ENCODE measurements around the gene CACNA1I. TPM values are rescaled to one million over a fixed set of nuclear protein-coding genes. Genes with fewer than 3 reads are reported as not detected.

The CACNA1I gene
- total RNA-seq, 1 donor from 2014 or later = 0.60 TPM

DNA sequence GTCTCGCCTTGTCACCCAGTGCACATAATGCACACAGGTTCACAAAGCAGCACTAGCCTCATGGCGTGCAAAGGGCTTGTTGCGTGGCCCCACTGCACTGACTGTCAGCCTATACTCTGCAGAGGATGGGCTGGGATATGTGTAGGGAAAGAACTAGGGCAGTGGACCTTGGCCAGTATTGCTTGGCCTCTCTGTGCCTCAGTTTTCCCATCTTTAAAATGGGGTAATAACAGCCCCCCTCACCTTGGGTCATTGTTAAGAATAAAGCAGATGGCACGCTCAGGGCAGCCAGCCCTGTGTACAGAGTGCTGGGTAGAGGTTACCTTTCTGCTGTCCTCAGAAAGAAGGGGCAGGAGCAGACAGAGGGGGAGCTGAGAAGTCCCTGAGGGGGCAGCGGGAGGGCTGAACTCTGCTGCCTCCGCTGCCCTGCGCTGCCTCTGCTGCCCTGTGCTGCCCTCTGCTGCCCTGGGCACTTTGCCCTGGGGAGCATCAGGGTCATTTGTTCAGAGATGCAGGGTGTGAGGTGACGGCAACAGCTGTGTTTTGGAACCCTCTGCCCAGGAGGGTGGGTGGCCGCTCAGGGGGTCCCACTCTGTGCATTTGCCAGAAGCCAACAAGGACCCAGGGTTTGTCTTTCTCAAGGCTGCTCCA, 71.2 kb downstream of the CACNA1I start:
- Mint-ChIP-seq H3K27ac (no peak overlapping the region), H3K4me3 (no peak overlapping the region), H3K4me1 (ENCODE audit: unreplicated experiment) (no peaks in the 10 kb centered on the region), H3K9me3 (peaks cover 5% of the 10 kb centered on the region), H3K27me3 (peaks cover 10% of the 10 kb centered on the region), H3K36me3 (no peaks in the 10 kb centered on the region)
- TF ChIP-seq, protein P1, sequence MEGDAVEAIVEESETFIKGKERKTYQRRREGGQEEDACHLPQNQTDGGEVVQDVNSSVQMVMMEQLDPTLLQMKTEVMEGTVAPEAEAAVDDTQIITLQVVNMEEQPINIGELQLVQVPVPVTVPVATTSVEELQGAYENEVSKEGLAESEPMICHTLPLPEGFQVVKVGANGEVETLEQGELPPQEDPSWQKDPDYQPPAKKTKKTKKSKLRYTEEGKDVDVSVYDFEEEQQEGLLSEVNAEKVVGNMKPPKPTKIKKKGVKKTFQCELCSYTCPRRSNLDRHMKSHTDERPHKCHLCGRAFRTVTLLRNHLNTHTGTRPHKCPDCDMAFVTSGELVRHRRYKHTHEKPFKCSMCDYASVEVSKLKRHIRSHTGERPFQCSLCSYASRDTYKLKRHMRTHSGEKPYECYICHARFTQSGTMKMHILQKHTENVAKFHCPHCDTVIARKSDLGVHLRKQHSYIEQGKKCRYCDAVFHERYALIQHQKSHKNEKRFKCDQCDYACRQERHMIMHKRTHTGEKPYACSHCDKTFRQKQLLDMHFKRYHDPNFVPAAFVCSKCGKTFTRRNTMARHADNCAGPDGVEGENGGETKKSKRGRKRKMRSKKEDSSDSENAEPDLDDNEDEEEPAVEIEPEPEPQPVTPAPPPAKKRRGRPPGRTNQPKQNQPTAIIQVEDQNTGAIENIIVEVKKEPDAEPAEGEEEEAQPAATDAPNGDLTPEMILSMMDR (conservative IDR thresholded peaks at IDR 0.05) = no peak
- no peak for DNase-seq (ENCODE audit: extremely low spot score, unreplicated experiment)

DNA sequence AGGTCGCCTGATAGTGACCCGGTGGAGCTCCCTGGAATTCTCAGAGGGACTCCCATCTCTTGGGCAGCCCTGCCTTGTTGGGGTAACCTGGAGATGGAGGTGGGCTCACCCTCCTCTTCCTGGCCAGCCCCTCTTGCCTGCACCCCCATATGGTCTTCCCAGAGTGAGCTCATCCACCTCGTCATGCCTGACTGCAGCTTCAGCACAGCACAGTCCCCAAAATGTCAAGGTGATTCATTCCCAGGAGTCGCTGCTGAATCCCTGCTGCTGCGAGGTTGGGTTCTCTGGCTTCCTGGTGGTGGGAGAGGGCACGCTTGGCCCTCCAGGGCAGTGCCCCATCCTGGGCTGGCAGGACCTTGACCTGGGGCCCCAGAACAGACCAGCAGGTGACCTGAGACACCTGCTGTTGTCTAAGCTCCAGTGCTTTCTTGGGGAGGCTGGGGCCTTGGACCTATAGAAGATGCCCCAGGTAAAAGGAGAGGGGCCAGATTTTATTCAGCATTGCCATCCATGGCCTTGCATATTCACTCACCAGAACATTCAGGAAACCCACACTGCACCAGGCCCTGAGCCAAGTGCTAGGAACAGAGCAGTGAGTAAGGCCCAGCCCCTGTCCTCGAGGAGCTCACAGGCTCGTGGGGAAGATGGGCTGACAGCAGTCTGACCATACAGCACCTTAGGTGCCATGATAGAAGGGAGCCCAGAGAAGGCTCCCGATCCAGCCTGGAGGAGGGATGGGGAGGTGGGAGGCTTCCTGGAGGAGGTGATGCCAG, 72.9 kb downstream of the CACNA1I start:
- TF ChIP-seq, protein P1 (conservative IDR thresholded peaks at IDR 0.05) = no peak
- H3K27ac Mint-ChIP-seq = no peak overlapping the region
- DNase-seq (ENCODE audit: extremely low spot score, unreplicated experiment) = no peak
- H3K36me3 Mint-ChIP-seq = no peaks in the 10 kb centered on the region
- H3K4me3 Mint-ChIP-seq = no peak overlapping the region
- H3K4me1 Mint-ChIP-seq (ENCODE audit: unreplicated experiment) = no peaks in the 10 kb centered on the region
- H3K9me3 Mint-ChIP-seq = peaks cover 5% of the 10 kb centered on the region
- H3K27me3 Mint-ChIP-seq = peaks cover 10% of the 10 kb centered on the region

DNA sequence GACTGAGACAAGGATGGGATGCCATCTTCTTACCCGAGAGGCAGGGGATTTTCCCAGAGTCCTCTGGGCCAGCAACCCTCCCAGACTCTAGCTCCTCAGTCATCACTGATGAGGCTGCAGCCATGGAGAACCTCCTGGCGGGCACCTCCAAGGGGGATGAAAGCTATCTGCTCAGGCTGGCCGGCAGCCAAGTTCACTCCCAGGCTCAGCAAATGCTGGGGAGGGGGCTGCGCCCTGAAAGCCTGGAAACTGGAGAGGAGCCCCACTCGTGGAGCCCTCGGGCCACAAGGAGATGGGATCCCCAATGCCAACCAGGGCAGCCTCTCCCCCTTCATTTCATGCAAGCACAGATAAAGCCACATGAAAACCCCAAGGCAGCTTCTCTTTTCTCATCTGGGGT, 75.0 kb downstream of the CACNA1I start:
- no peak for DNase-seq (ENCODE audit: extremely low spot score, unreplicated experiment)
- Mint-ChIP-seq H3K4me1 (ENCODE audit: unreplicated experiment) (no peaks in the 10 kb centered on the region), H3K27me3 (peaks cover 10% of the 10 kb centered on the region), H3K9me3 (no peaks in the 10 kb centered on the region), H3K4me3 (no peak overlapping the region), H3K27ac (no peak overlapping the region), H3K36me3 (no peaks in the 10 kb centered on the region)
- TF ChIP-seq, protein P1 (conservative IDR thresholded peaks at IDR 0.05) = no peak

DNA sequence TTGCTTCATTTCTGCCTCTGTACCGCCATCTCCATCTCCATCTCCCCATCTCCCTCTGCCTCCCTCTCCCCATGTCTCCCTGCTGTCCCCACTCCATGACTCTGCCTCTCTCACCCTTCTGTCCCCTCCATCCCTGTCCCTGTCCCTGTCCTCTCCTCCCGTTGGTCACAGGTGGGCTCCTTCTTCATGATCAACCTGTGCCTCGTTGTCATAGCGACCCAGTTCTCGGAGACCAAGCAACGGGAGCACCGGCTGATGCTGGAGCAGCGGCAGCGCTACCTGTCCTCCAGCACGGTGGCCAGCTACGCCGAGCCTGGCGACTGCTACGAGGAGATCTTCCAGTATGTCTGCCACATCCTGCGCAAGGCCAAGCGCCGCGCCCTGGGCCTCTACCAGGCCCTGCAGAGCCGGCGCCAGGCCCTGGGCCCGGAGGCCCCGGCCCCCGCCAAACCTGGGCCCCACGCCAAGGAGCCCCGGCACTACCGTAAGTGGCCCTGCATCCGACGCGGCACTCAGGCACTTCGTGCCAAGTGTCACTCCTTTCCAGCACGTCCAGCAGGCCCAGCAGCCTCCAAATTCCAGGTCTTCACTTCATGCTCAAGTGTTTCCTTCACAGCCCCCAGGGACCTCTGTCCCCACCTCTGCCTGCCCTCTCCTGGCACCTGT, 76.0 kb downstream of the CACNA1I start:
- no peaks in the 10 kb centered on the region for H3K36me3 Mint-ChIP-seq
- TF ChIP-seq, protein P1 (conservative IDR thresholded peaks at IDR 0.05) = no peak

DNA sequence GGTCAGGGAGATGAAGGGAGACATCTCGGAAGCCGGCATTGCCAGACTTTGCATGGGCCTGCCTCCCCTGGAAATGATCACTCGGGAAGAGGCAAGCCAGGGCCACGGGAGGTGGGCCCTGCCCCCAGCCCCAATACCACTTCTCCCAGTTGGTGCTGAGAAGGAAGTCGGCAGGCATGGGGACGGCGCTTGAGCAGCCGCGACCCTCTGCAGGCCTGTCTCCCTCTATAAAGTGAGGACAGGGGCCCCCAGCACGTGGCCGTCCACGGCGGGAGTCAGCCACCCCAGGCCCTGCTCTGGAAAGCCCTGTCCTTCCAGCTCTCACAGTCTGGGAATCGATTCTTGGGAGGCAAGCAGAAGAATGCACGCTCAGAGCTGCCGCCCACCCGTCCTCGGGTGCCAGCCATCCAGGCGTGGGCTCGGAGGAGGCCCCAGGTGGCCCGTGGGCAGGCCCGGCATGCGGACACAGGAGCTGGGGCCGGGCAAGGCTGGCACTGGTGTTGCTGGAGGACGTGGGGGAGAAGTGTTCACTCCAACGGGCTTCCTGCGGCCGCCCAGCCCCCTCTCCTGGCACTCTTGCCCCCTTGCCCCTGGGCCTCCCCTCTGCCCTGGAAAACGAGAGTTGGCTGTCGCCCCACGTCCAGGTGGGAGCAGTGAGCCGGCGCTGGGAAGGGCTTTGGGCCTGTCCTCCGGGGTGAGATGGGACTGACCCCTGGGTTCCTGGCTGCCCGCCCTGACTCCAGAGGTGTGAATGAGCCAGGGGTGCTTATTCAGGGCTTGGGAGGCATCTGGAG, 77.5 kb downstream of the CACNA1I start:
- H3K4me3 Mint-ChIP-seq = no peak overlapping the region
- peaks cover 3% of the 10 kb centered on the region for H3K27me3 Mint-ChIP-seq
- TF ChIP-seq, protein P1 (conservative IDR thresholded peaks at IDR 0.05) = no peak
- DNase-seq (ENCODE audit: extremely low spot score, unreplicated experiment) = no peak
- no peaks in the 10 kb centered on the region for H3K36me3 Mint-ChIP-seq
- no peaks in the 10 kb centered on the region for H3K9me3 Mint-ChIP-seq
- H3K4me1 Mint-ChIP-seq (ENCODE audit: unreplicated experiment) = no peaks in the 10 kb centered on the region
- H3K27ac Mint-ChIP-seq = no peak overlapping the region

More for the DNA sequence above, 76.0 kb downstream of the CACNA1I start:
- H3K9me3 Mint-ChIP-seq = no peaks in the 10 kb centered on the region
- DNase-seq (ENCODE audit: extremely low spot score, unreplicated experiment) = no peak
- H3K4me1 Mint-ChIP-seq (ENCODE audit: unreplicated experiment) = no peaks in the 10 kb centered on the region
- H3K27ac Mint-ChIP-seq = no peak overlapping the region
- no peak overlapping the region for H3K4me3 Mint-ChIP-seq
- H3K27me3 Mint-ChIP-seq = peaks cover 7% of the 10 kb centered on the region
